ENCODE measurements around the gene SAP25. TPM values are rescaled to one million over a fixed set of nuclear protein-coding genes. Genes with fewer than 3 reads are reported as not detected.

The SAP25 gene
- total and polyA plus RNA-seq, 2 of the 8 experiments (the other 6 are each of a cell fraction or from before 2014, with no cell fraction given) = 3.6 to 5.8 TPM

DNA sequence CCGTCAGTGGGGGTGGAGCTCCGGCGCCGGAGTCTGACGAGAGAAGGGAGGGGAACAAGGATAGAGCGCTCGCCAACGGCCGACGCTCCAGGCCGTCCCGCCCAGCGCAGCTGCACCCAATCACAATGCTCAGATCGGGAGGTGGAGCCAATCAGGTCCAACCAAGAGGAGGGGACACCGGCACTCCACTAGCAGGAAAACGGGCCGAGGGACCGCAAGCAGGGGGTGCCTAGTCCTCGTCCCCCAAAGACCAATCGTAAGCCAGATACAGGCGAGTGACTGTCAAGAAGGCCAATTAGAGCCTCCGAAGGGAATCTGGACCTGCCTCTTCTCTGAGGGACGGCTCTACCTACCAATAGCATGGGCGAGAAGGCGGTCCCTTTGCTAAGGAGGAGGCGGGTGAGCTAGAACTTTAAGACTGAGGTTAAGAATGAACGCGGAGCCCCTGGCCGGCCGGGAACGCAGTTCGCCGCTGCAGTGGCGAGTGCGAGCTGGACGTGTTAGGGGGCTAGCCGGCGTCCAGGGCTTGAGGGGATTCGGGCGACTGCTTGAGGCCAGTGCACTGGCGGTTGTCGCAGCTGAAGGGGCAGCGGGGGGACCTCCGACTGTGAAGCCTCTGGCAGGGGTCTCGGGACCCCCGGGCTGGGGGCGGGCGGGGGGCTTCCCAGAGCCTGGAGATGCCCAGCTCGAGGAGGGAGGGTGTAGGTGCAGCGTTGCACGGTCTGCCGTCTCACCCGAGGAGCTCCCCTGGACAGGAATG lies 12.7 kb upstream of the SAP25 start, which contains the start of gene FBXO24 (continued):
- TF ChIP-seq EP300 (IDR thresholded peaks at IDR 0.05; ENCODE audit: borderline replicate concordance in 1 of 2, low read depth in 2 of 2, low read length in 2 of 2) (no peak), SP2 (IDR thresholded peaks at IDR 0.05; ENCODE audit: low read length) (peak; percentile 100), TEAD4 (IDR thresholded peaks at IDR 0.05; ENCODE audit: low read depth, low read length) (0 out of 2 replicates have a peak, but pooled peaks have one; percentile 2), GABPA (IDR thresholded peaks at IDR 0.05; ENCODE audit: borderline replicate concordance, insufficient read depth, low read length) (no peak), TCF12 (IDR thresholded peaks at IDR 0.05; ENCODE audit: low read depth, low read length) (no peak), CTBP2 (IDR thresholded peaks at IDR 0.05; ENCODE audit: borderline replicate concordance, insufficient read depth, insufficient read length, low read length) (no peak), POU5F1 (IDR thresholded peaks at IDR 0.05; ENCODE audit: low read depth, low read length) (no peak), EZH2 (IDR thresholded peaks at IDR 0.05; ENCODE audit: low read depth, low read length, severe bottlenecking) (no peak), EGR1 (IDR thresholded peaks at IDR 0.05; ENCODE audit: borderline replicate concordance, low read depth, low read length) (no peak)
